DOHH2 (cell line): ENCODE results near the gene SLC22A12.

Experiments
- H3F3A ChIP-seq: fragments of 200-600 bp; sonication (generic), shearing (Covaris generic); 2 replicates; pipeline ENCODE4 v1.6.0; 2016; ENCODE audit warnings: antibody characterized with exemption, mild to moderate bottlenecking; ENCODE audit not compliant: control insufficient read depth, insufficient read depth
- H3K27ac ChIP-seq: fragments of 200-600 bp; sonication (generic); 2 replicates; pipeline ENCODE4 v1.5.1; 2014; ENCODE audit warnings: low read depth, mild to moderate bottlenecking, low read length, moderate library complexity
- H3K27me3 ChIP-seq: fragments of 200-600 bp; sonication (generic); 2 replicates; pipeline ENCODE4 v1.6.1; 2014; ENCODE audit warnings: mild to moderate bottlenecking, low read length, mixed read lengths; ENCODE audit not compliant: control insufficient read depth
- H3K36me3 ChIP-seq: fragments of 200-600 bp; sonication (generic); 2 replicates; pipeline ENCODE4 v1.6.1; 2014; ENCODE audit warnings: mild to moderate bottlenecking, low read length, moderate library complexity, mixed read lengths; ENCODE audit not compliant: control insufficient read depth
- H3K4me1 ChIP-seq: fragments of 200-600 bp; sonication (generic); 2 replicates; pipeline ENCODE4 v1.6.1; 2014; ENCODE audit warnings: mild to moderate bottlenecking, low read length, mixed read lengths; ENCODE audit not compliant: control insufficient read depth
- H3K4me2 ChIP-seq: fragments of 200-600 bp; sonication (generic); 2 replicates; pipeline ENCODE4 v1.6.0; 2014; ENCODE audit warnings: mild to moderate bottlenecking, low read length, moderate library complexity
- H3K4me3 ChIP-seq: fragments of 200-600 bp; sonication (generic); 2 replicates; pipeline ENCODE4 v1.5.1; 2014; ENCODE audit warnings: mild to moderate bottlenecking, low read length, mixed read lengths
- H3K79me2 ChIP-seq: fragments of 200-600 bp; sonication (generic); 2 replicates; pipeline ENCODE4 v1.6.1; 2014; ENCODE audit warnings: mild to moderate bottlenecking, low read length, mixed read lengths; ENCODE audit not compliant: control insufficient read depth
- H3K9me2 ChIP-seq: fragments of 200-600 bp; sonication (generic); replicated peaks from 2 replicates; pipeline ENCODE4 v1.6.1; 2014; ENCODE audit warnings: mild to moderate bottlenecking, low read length, mixed read lengths; ENCODE audit not compliant: control insufficient read depth
- H3K9me3 ChIP-seq: fragments of 200-600 bp; sonication (generic); 2 replicates; pipeline ENCODE4 v1.6.1; 2014; ENCODE audit warnings: antibody characterized with exemption, low read length, mixed read lengths; ENCODE audit not compliant: control insufficient read depth, insufficient read depth
- H4K20me1 ChIP-seq: fragments of 200-600 bp; sonication (generic); 2 replicates; pipeline ENCODE4 v1.6.0; 2014; ENCODE audit warnings: low read depth, mild to moderate bottlenecking, antibody characterized with exemption, low read length, moderate library complexity; ENCODE audit not compliant: control insufficient read depth, insufficient read depth
- CTCF ChIP-seq: fragments of 200-600 bp; sonication (generic); IDR thresholded peaks from one replicate; pipeline ENCODE4 v1.5.1; 2014; ENCODE audit warnings: antibody characterized with exemption, mild to moderate bottlenecking, low read depth, low read length; ENCODE audit not compliant: poor library complexity, severe bottlenecking
- EZH2phosphoT487 ChIP-seq: fragments of 200-600 bp; sonication (generic); IDR thresholded peaks from 2 replicates; pipeline ENCODE4 v1.6.1; 2017; ENCODE audit warnings: borderline replicate concordance, mild to moderate bottlenecking, antibody characterized with exemption, low read length, moderate library complexity, mixed read lengths

Gene SLC22A12

GRCh38 chr11:64609436-64610047, 18.5 kb downstream of the SLC22A12 start:
- H3K4me1 ChIP-seq, result no peaks in the 10 kb centered on the region
- no peaks in the 10 kb centered on the region for H3K36me3 ChIP-seq
- H3K4me2 ChIP-seq, result no peak overlapping the region
- H3K9me2 ChIP-seq, result no peaks in the 10 kb centered on the region
- H4K20me1 ChIP-seq, result no peaks in the 10 kb centered on the region
- no peaks in the 10 kb centered on the region for H3K9me3 ChIP-seq
- H3K27ac ChIP-seq, result no peak overlapping the region
- no peaks in the 10 kb centered on the region for H3K79me2 ChIP-seq
- no peaks in the 10 kb centered on the region for H3F3A ChIP-seq
- TF ChIP-seq CTCF (no peak), EZH2phosphoT487 (no peak)
- peaks cover 8% of the 10 kb centered on the region; the same call in 1 of the 2 replicates for H3K27me3 ChIP-seq
- no peak overlapping the region for H3K4me3 ChIP-seq

GRCh38 chr11:64610596-64610995, 19.6 kb downstream of the SLC22A12 start:
- no peak for TF ChIP-seq CTCF
- TF ChIP-seq EZH2phosphoT487, result no peak
- Histone ChIP-seq H3K4me2 (no peak overlapping the region), H3K9me3 (no peaks in the 10 kb centered on the region), H4K20me1 (no peaks in the 10 kb centered on the region), H3K4me3 (no peak overlapping the region), H3K27ac (no peak overlapping the region), H3K27me3 (peaks cover 3% of the 10 kb centered on the region; the same call in 1 of the 2 replicates), H3K9me2 (no peaks in the 10 kb centered on the region), H3K79me2 (no peaks in the 10 kb centered on the region), H3F3A (no peaks in the 10 kb centered on the region), H3K36me3 (no peaks in the 10 kb centered on the region), H3K4me1 (no peaks in the 10 kb centered on the region)

- H3K36me3 ChIP-seq, result no peaks in the 10 kb centered on the region
- H3K4me3 ChIP-seq, result no peak overlapping the region
- H3K9me3 ChIP-seq, result no peaks in the 10 kb centered on the region
- H3K9me2 ChIP-seq, result no peaks in the 10 kb centered on the region
- H3K4me1 ChIP-seq, result no peaks in the 10 kb centered on the region
- no peaks in the 10 kb centered on the region for H3K79me2 ChIP-seq
- no peaks in the 10 kb centered on the region for H3F3A ChIP-seq
- TF ChIP-seq CTCF, result no peak
- TF ChIP-seq EZH2phosphoT487, result no peak
- no peaks in the 10 kb centered on the region for H3K27me3 ChIP-seq
- no peak overlapping the region for H3K27ac ChIP-seq
- H4K20me1 ChIP-seq, result no peaks in the 10 kb centered on the region
- H3K4me2 ChIP-seq, result no peak overlapping the region
Measured at GRCh38 chr11:64611176-64611575, 20.2 kb downstream of the SLC22A12 start.
